MCF 10A (cell line): ENCODE data around the gene PCK1. TPM values are rescaled to one million over a fixed set of nuclear protein-coding genes. Genes with fewer than 3 reads are reported as not detected.
"Not testable (repeated sequence)": the region's sequence is repeated elsewhere in the genome, so short reads cannot be mapped to it uniquely, and the experiment has no call there.

Experiments used
- Bru-seq: library from RNA; stranded (reverse); fragments of 400-500 nt; gene quantifications from one replicate; lab custom pipeline; 2021; lab: Mats Ljungman, UMichigan
- BruChase-seq, 2 experiments: library from RNA; stranded (reverse); fragments of 400-500 nt; gene quantifications; one replicate each; lab custom pipeline; 2021; lab: Mats Ljungman, UMichigan
- BruUV-seq: library from RNA; stranded (reverse); fragments of 400-500 nt; replicated peaks from 2 replicates; lab custom pipeline; 2021; lab: Mats Ljungman, UMichigan
- CTCF ChIA-PET: fragments of 300-600 bp; sonication (Branson Sonifier 250); formaldehyde crosslinking; extraction: SDS; loops from one replicate; lab custom pipeline; 2021; ENCODE audit warnings: antibody characterized with exemption, inconsistent platforms; lab: Yijun Ruan, JAX
- POLR2A ChIA-PET: fragments of 300-600, 350-650 bp; sonication (Branson Sonifier 250); formaldehyde crosslinking; extraction: SDS; loops from one replicate; lab custom pipeline; 2020; ENCODE audit warnings: antibody characterized with exemption, inconsistent platforms; lab: Yijun Ruan, JAX
- DNase-seq: peaks from one replicate; pipeline ENCODE4 v3.0.0-alpha.2; 2018; ENCODE audit not compliant: unreplicated experiment
- H3K27ac Mint-ChIP-seq: one replicate; pipeline ENCODE4 v1.8.0; 2022; ENCODE audit warnings: mild to moderate bottlenecking, low read depth, mixed read lengths; ENCODE audit not compliant: unreplicated experiment
- H3K27me3 Mint-ChIP-seq: one replicate; pipeline ENCODE4 v1.8.0; 2022; ENCODE audit warnings: mixed read lengths; ENCODE audit not compliant: insufficient read depth, unreplicated experiment
- H3K36me3 Mint-ChIP-seq: one replicate; pipeline ENCODE4 v1.8.0; 2022; ENCODE audit warnings: mild to moderate bottlenecking, moderate library complexity, mixed read lengths; ENCODE audit not compliant: insufficient read depth, unreplicated experiment
- H3K4me1 Mint-ChIP-seq: one replicate; pipeline ENCODE4 v1.8.0; 2022; ENCODE audit warnings: mixed read lengths; ENCODE audit not compliant: insufficient read depth, unreplicated experiment
- H3K4me3 Mint-ChIP-seq: one replicate; pipeline ENCODE4 v1.8.0; 2022; ENCODE audit warnings: mild to moderate bottlenecking, moderate library complexity, mixed read lengths; ENCODE audit not compliant: unreplicated experiment
- H3K9me3 Mint-ChIP-seq: one replicate; pipeline ENCODE4 v1.8.0; 2022; ENCODE audit warnings: mixed read lengths; ENCODE audit not compliant: unreplicated experiment
- intact Hi-C: fragments of 100-400 bp; cut with micrococcal nuclease; formaldehyde crosslinking; loops from 2 replicates; pipeline ENCODE4 v1.14.1; 2022
- long read RNA-seq: library from polyadenylated mRNA; stranded (forward); transcript quantifications from one replicate; pipeline ENCODE4 v2.0.0, GENCODE V29; 2022
- total RNA-seq: library from RNA; stranded (reverse); gene quantifications from 2 replicates; pipeline ENCODE4 v1.2.3, GENCODE V29; 2022
- TF ChIP-seq, protein P1 (sequence below): fragments of 200-600 bp; IDR thresholded peaks from one replicate; pipeline ENCODE4 v1.8.0; 2022; ENCODE audit warnings: antibody characterized with exemption, mild to moderate bottlenecking; ENCODE audit not compliant: unreplicated experiment

PCK1 gene
- total RNA-seq (not detected in 2 replicates), Bru-seq, nascent RNA (not detected), BruChase-seq, experiment 1, labeled RNA remaining after a 6-hour chase (not detected), BruChase-seq, experiment 2, labeled RNA remaining after a 2-hour chase (not detected)
- long read RNA-seq: 0 reads

DNA sequence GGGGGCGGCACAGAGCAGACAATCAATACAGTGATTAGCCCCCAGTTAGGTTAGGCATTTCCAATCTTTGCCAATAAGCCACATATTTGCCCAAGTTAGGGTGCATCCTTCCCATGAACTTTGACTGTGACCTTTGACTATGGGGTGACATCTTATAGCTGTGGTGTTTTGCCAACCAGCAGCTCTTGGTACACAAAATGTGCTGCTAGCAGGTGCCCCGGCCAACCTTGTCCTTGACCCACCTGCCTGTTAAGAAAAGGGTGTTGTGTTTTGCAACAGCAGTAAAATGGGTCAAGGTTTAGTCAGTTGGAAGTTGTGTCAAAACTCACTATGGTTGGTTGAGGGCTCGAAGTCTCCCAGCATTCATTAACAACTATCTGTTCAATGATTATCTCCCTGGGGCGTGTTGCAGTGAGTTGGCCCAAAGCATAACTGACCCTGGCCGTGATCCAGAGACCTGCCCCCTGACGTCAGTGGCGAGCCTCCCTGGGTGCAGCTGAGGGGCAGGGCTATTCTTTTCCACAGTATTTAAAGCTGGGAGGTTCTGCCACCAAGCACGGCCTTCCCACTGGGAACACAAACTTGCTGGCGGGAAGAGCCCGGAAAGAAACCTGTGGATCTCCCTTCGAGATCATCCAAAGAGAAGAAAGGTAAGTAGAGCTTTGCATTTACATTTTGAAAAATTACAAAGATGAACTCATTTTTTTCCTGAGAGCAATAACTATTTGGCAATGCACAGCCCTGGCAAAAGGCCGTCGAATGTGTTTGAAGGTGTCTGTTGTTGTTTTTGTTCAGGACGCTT, at the start of gene PCK1:
Gene PCK1 (plus strand): TSS at position 557 of the 802 bp plus-strand sequence. CDS start 302 bp downstream, outside the sequence.
- TF ChIP-seq, protein P1, sequence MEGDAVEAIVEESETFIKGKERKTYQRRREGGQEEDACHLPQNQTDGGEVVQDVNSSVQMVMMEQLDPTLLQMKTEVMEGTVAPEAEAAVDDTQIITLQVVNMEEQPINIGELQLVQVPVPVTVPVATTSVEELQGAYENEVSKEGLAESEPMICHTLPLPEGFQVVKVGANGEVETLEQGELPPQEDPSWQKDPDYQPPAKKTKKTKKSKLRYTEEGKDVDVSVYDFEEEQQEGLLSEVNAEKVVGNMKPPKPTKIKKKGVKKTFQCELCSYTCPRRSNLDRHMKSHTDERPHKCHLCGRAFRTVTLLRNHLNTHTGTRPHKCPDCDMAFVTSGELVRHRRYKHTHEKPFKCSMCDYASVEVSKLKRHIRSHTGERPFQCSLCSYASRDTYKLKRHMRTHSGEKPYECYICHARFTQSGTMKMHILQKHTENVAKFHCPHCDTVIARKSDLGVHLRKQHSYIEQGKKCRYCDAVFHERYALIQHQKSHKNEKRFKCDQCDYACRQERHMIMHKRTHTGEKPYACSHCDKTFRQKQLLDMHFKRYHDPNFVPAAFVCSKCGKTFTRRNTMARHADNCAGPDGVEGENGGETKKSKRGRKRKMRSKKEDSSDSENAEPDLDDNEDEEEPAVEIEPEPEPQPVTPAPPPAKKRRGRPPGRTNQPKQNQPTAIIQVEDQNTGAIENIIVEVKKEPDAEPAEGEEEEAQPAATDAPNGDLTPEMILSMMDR: no peak
- CTCF ChIA-PET: interaction anchor here (0.6 to 1.9 kb wide), 11 partner anchors 9 to 929 kb away, joined by 3 to 7 read pairs (median 3); partner anchors contain the start of gene PMEPA1
- DNase-seq: peak; percentile 64
- POLR2A ChIA-PET: interaction anchor here (0.8 to 1.1 kb wide), 2 partner anchors 8 to 800 kb away, joined by 3 read pairs; no protein-coding TSS in a partner anchor
- no TSS peak for BruUV-seq
- no peak within 1 kb of the TSS for H3K27ac Mint-ChIP-seq
- peaks cover 95% of the 10 kb centered on the region for H3K27me3 Mint-ChIP-seq
- peaks cover 6% of the 10 kb centered on the region for H3K4me1 Mint-ChIP-seq
- H3K9me3 Mint-ChIP-seq: no peaks in the 10 kb centered on the region
- intact Hi-C loops: no loop called here
- no peak within 1 kb of the TSS for H3K4me3 Mint-ChIP-seq
- H3K36me3 Mint-ChIP-seq: peaks cover 6% of the 10 kb centered on the region

DNA sequence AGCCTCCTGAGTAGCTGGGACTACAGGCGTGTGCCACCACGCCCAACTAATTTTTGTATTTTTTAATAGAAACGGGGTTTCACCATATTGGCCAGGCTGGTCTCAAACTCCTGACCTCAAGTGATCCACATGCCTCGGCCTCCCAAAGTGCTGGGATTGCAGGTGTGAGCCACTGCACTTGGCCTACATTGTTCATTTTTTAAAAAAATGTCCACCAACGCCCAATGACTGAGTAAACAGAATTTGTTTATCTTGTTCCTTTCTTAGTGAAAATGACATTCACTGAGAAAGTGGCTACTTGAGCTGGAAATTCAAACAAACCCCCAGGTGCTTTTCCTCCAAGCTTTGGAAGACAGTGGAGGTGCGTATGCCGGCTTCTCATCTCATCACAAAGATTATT, 49.2 kb upstream of the PCK1 start:
- H3K27me3 Mint-ChIP-seq: peaks cover 27% of the 10 kb centered on the region
- CTCF ChIA-PET: interaction anchor here (0.6 to 9.7 kb wide), 10 partner anchors 13 to 699 kb away, joined by 3 to 131 read pairs (median 6); no protein-coding TSS in a partner anchor
- H3K4me1 Mint-ChIP-seq, BruUV-seq, H3K36me3 Mint-ChIP-seq, POLR2A ChIA-PET, DNase-seq, H3K9me3 Mint-ChIP-seq, H3K27ac Mint-ChIP-seq, intact Hi-C loops, H3K4me3 Mint-ChIP-seq: not testable (repeated sequence)

DNA sequence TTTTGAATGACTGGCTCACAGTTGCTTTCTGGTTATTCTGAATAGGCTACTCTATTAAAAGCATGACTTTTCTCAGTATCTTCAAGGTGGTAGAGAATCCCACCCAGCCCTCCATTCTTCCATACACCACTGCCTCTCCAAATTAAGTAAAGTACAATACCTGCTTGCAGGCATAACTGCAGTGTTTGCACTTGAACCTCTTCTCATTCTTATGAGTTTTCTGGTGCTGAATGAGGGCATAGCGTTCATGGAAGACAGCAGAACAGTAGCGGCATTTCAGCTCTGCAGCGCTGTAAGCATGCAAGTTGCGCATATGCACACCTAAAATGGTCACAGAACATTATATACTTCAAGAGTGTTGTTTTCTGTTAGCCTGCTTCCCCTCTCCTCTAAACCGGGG, 48.5 kb upstream of the PCK1 start:
- CTCF ChIA-PET: interaction anchor here (0.6 to 9.7 kb wide), 10 partner anchors 10 to 697 kb away, joined by 3 to 131 read pairs (median 6); no protein-coding TSS in a partner anchor
- Mint-ChIP-seq H3K4me3 (no peak overlapping the region), H3K9me3 (no peaks in the 10 kb centered on the region), H3K4me1 (no peaks in the 10 kb centered on the region), H3K36me3 (no peaks in the 10 kb centered on the region), H3K27me3 (peaks cover 34% of the 10 kb centered on the region), H3K27ac (no peak overlapping the region)
- POLR2A ChIA-PET: no interaction called here
- TF ChIP-seq, protein P1: no peak
- intact Hi-C loops: no loop called here
- no TSS peak for BruUV-seq
- no peak for DNase-seq

DNA sequence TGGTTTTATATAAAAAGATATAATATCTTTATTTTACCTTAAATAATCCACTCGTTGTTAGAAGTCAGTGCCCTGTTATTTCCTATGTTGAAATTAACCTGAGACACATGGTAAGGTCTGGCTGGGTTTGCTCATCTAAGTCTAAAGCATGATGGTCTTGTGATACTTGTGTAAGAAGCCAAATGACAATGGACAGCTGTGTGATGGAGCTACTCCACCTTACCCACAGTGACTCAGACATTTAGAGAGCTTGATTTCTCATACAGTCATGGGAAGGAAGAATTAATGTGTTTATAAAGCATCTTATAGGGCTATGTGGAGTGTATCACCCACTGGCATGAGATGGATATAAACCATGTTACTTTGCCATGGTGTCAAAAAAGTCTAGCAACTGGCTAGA, 47.7 kb upstream of the PCK1 start:
- intact Hi-C loops: no loop called here
- TF ChIP-seq, protein P1: no peak
- ChIA-PET CTCF (interaction anchor here (0.6 to 9.7 kb wide), 15 partner anchors 11 to 703 kb away, joined by 3 to 131 read pairs (median 4); partner anchors contain the start of gene PCK1), POLR2A (no interaction called here)
- Mint-ChIP-seq H3K27me3 (peaks cover 33% of the 10 kb centered on the region), H3K4me3 (no peak overlapping the region), H3K4me1 (no peaks in the 10 kb centered on the region), H3K9me3 (no peaks in the 10 kb centered on the region), H3K27ac (no peak overlapping the region), H3K36me3 (no peaks in the 10 kb centered on the region)
- no peak for DNase-seq
- BruUV-seq: no TSS peak
